ENCODE measurements around the gene DDC.
"Not testable (repeated sequence)": the region's sequence is repeated elsewhere in the genome, so short reads cannot be mapped to it uniquely, and the experiment has no call there.

DDC gene

GRCh38 chr7:50591098-50591479, 25.9 kb upstream of the DDC start:
- in situ Hi-C loops (cut with MboI; ENCODE audit: low pct_unique_long_range_greater_than_20kb, low sequenced_read_pairs), result no loop called here
- no peak for DNase-seq

GRCh38 chr7:50590535-50590934, 25.3 kb upstream of the DDC start:
- in situ Hi-C loops (cut with MboI; ENCODE audit: low pct_unique_long_range_greater_than_20kb, low sequenced_read_pairs), result no loop called here
- DNase-seq, result no peak

DNA sequence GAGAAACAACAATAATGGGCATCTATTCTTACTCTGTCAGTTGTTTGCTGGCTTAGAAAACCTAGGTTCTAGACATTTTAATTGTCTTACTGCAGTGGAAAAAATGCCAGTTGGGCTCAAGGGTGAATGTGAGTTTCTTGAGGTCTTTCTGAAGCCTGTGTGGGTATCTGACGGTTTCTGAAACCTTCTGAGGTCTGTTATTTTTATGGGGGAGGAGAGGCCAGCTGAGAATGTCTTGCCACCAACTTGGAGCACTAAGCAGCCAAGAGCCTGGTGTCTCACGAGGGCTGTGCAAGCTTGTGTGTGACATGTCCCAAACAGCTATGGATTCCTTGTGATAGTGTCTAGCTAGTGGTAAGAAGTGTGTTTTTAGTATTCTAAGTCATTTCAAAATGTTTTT, 24.2 kb upstream of the DDC start:
- in situ Hi-C loops (cut with MboI; ENCODE audit: low pct_unique_long_range_greater_than_20kb, low sequenced_read_pairs), result no loop called here
- DNase-seq, result no peak

- in situ Hi-C loops (cut with MboI; ENCODE audit: low pct_unique_long_range_greater_than_20kb, low sequenced_read_pairs), result no loop called here
- no peak for DNase-seq
Measured at GRCh38 chr7:50588937-50589336, 23.7 kb upstream of the DDC start.

GRCh38 chr7:50587737-50588136, 22.5 kb upstream of the DDC start:
- in situ Hi-C loops (cut with MboI; ENCODE audit: low pct_unique_long_range_greater_than_20kb, low sequenced_read_pairs), result no loop called here
- DNase-seq, result no peak

GRCh38 chr7:50584793-50585408, 19.7 kb upstream of the DDC start:
- in situ Hi-C loops (cut with MboI; ENCODE audit: low pct_unique_long_range_greater_than_20kb, low sequenced_read_pairs), result no loop called here
- DNase-seq, result no peak

DNA sequence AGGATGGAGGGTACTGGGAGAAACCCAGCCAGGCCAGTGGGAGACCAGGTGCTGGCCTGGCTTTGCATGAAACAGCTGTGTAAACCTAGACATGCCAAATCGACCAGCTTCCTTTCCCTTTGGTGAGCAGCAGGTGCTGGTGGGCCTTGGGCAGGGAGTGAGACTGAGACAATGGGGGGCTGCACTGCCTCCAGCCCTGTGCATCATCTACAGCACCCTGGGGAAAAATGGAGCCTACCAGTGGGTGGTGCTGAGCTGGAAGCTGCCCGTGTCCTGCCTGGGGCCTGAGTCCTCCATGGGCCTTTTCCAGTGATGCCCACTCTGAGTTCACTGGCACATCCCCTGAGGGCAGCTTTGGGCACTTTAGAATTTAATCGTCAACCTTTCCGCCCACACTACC, 19.2 kb upstream of the DDC start:
- no peak for DNase-seq
- in situ Hi-C loops (cut with MboI; ENCODE audit: low pct_unique_long_range_greater_than_20kb, low sequenced_read_pairs), result no loop called here

DNA sequence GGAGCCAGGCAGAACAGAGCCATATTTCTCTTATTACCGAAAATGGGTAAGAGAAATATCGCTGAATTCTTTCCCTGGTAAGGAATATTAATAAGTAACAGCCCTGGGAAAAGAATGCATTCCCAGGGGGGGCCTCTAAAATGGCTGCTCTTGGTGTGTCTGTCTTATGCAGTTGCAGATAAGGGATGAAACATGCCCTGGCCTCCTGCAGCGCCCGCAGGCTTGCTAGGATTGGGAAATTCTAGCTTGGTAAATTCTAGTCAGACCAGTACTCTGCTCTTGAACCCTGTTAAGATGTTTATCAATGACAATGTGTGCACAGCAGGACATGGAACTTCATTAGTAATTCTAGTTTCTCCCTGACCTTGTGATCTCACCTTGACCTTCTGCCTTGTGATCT, 18.1 kb upstream of the DDC start:
- DNase-seq; in situ Hi-C loops (cut with MboI; ENCODE audit: low pct_unique_long_range_greater_than_20kb, low sequenced_read_pairs): not testable (repeated sequence)

DNA sequence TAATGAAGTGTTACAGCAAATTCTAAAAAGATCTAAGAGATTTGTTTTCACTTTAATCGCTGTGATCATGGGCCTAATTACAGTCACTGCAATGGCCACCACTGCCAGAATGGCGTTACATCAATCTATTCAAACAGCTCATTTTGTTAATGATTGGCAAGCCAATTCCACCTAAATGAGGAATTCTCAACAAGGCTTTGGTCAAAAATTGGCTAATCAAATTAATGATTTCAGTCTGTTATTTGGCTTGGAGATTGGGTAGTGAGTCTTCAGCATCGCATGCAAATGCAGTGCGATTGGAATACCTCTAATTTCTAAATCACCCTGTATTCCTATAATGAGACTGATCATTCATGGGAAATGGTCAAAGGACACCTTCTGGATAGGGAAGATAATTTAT, 17.1 kb upstream of the DDC start:
- in situ Hi-C loops (cut with MboI; ENCODE audit: low pct_unique_long_range_greater_than_20kb, low sequenced_read_pairs); DNase-seq: not testable (repeated sequence)

- DNase-seq; in situ Hi-C loops (cut with MboI; ENCODE audit: low pct_unique_long_range_greater_than_20kb, low sequenced_read_pairs): not testable (repeated sequence)
Measured at GRCh38 chr7:50580666-50581065, 15.5 kb upstream of the DDC start.

DNA sequence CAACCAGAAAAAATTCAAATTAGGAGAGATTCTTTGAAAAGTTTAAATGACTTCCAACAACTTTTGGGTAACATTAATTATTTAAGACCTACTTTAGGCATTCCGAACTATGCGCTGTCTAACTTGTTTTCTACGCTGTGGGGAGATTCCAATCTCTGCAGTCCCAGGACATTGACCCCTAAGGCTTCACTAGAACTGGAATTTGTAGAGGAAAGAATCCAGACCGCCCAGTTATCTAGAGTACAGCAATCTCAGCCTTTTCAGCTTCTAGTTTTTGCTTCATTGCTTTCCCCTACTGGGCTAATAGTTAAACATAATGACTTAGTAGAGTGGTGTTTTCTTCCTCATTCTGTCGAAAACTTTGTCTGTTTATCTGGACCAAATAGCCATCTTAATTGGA, 14.9 kb upstream of the DDC start:
- in situ Hi-C loops (cut with MboI; ENCODE audit: low pct_unique_long_range_greater_than_20kb, low sequenced_read_pairs), result no loop called here
- no peak for DNase-seq

DNA sequence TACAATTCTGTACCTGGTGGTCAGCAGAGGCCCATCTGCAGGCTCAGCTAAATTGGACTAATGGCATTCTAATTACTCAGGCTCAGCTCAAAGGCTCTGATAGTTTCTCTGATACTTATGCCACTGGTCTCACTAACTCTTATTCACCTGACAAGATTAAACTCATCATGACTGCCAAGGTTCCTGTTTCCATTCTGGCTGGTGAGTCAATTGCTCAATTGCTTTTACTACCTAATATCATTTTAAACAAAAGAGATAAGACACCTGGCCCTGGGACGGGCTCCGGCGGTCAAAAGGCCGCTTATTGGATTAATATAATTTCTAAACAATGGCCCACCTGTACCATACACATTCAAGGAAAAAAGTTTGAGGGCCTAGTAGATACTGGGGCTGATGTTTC, 12.9 kb upstream of the DDC start:
- in situ Hi-C loops (cut with MboI; ENCODE audit: low pct_unique_long_range_greater_than_20kb, low sequenced_read_pairs); DNase-seq: not testable (repeated sequence)

- in situ Hi-C loops (cut with MboI; ENCODE audit: low pct_unique_long_range_greater_than_20kb, low sequenced_read_pairs), result no loop called here
- no peak for DNase-seq
Measured at GRCh38 chr7:50577569-50577968, 12.4 kb upstream of the DDC start.

DNA sequence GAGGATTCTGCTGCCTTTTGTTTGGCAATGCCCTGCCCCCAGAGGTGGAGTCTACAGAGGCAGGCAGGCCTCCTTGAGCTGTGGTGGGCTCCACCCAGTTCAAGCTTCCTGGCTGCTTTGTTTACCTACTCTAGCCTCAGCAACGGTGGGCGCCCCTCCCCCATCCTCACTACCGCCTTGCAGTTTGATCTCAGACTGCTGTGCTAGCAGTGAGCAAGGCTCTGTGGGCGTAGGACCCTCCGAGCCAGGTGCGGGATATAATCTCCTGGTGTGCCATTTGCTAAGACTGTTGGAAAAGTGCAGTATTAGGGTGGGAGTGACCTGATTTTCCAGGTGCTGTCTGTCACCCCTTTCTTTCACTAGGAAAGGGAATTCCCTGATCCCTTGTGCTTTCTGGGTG, 11.2 kb upstream of the DDC start:
- in situ Hi-C loops (cut with MboI; ENCODE audit: low pct_unique_long_range_greater_than_20kb, low sequenced_read_pairs); DNase-seq: not testable (repeated sequence)

DNA sequence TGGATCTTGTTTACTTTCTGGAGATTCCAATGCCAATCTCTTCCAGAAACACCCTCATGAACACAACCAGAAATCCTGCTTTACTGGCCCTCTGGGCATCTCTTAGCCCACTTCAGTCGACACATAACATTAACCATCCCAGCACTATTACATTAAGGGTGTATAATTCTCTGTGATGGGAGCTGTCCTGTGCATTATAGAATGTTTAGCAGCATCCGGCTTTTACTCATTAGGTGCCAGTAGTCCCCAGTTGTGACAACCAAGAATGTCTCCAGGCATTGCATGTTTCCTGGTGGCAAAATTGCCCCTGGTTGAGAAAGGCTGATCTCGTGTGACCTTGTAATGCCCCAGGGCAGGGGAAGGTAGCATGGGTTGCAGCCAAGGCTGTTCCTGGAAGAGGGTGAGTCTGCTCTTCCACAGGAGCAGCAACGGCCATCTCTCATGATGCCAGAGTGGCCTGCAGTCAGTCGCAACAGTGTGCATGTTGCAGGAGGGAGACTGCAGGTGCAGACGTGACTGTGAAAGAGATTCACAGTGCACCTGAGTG, 2.6 kb upstream of the DDC start:
- DNase-seq, result no peak
- in situ Hi-C loops (cut with MboI; ENCODE audit: low pct_unique_long_range_greater_than_20kb, low sequenced_read_pairs), result no loop called here

DNA sequence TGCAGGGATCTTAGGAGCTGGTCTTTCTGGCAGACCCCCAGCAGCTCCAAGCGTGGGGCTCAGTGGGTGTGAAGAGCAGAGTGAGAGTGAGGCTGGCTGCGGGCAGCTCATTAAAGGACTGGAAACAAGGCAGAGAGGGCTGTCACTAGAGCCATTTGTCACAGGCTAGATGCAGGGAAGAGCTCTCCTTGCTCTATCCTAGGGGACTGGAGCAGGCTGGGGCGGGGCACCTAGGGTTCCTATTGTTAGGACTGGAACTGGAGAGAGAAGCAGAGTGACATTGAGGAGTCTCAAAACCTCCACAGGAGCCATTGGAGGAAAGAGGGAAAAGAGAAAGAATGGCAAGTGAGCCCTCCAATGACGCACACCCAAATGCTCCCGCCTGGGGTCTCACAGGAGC, 772 bp upstream of the DDC start:
- DNase-seq, result no peak
- in situ Hi-C loops (cut with MboI; ENCODE audit: low pct_unique_long_range_greater_than_20kb, low sequenced_read_pairs), result no loop called here

- in situ Hi-C loops (cut with MboI; ENCODE audit: low pct_unique_long_range_greater_than_20kb, low sequenced_read_pairs), result no loop called here
- DNase-seq, result no peak
Measured at GRCh38 chr7:50565559-50565916, 333 bp upstream of the DDC start.

GRCh38 chr7:50564171-50564570, 1.0 kb downstream of the DDC start:
- in situ Hi-C loops (cut with MboI; ENCODE audit: low pct_unique_long_range_greater_than_20kb, low sequenced_read_pairs), result no loop called here
- no peak for DNase-seq

DNA sequence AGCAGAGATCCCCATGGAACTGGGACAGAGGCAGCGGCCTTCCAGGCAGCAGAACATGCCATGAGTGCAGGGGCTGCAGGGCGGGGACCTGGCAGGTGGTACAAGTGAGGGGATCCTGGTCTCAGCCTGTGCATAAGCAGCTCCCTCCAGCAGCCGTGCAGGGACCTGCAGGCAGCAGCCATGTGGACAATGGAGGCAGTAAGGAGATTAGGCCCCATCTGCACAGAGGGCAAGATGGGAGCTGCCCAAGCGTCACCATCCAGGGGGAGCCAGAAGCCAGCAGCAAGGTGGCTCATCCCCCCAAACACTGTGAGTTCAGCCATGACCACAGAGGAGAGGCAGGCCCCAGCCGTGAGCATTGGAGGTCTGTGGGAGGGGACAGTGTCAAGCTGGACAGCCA, 3.1 kb downstream of the DDC start:
- in situ Hi-C loops (cut with MboI; ENCODE audit: low pct_unique_long_range_greater_than_20kb, low sequenced_read_pairs), result no loop called here

GRCh38 chr7:50560865-50561351, 4.3 kb downstream of the DDC start:
- in situ Hi-C loops (cut with MboI; ENCODE audit: low pct_unique_long_range_greater_than_20kb, low sequenced_read_pairs), result no loop called here
- no peak for DNase-seq

More for the DNA sequence above, 3.1 kb downstream of the DDC start:
- DNase-seq, result no peak

- DNase-seq, result no peak
- in situ Hi-C loops (cut with MboI; ENCODE audit: low pct_unique_long_range_greater_than_20kb, low sequenced_read_pairs), result no loop called here
Measured at GRCh38 chr7:50559881-50560280, 5.3 kb downstream of the DDC start.
